B cell (primary cell): Measurements from ENCODE around the gene S100A13. TPM values are rescaled to one million over a fixed set of nuclear protein-coding genes. Genes with fewer than 3 reads are reported as not detected.

Experiments
- ATAC-seq: fragments of 200-7000 bp; cut with Tn5 transposase; one replicate; pipeline ENCODE4 v1.10.0; 2021; ENCODE audit warnings: low read depth, mild to moderate bottlenecking, moderate number of reproducible peaks, moderate library complexity
- CTCF ChIA-PET: fragments of 350-600 bp; sonication (Branson Sonifier 250); formaldehyde crosslinking; loops from one replicate; lab custom pipeline; 2021; ENCODE audit warnings: antibody characterized with exemption, inconsistent platforms; lab: Charles Lee
- POLR2A ChIA-PET: fragments of 350-600 bp; sonication (Branson Sonifier 250); formaldehyde crosslinking; loops from one replicate; lab custom pipeline; 2021; ENCODE audit warnings: antibody characterized with exemption; lab: Charles Lee
- DNase-seq: peaks from one replicate; pipeline ENCODE4 v3.0.0; 2013
- H2AFZ ChIP-seq: 2 replicates; pipeline ENCODE4 v1.6.1; 2012; ENCODE audit warnings: mild to moderate bottlenecking, low read depth, low read length; ENCODE audit not compliant: insufficient read depth, poor library complexity, severe bottlenecking
- H3K27ac ChIP-seq, 2 donors: 1 replicate in 1 of 2; 2 replicates in 1 of 2; pipeline ENCODE4 v1.5.1; 2012 to 2013; ENCODE audit warnings: low read length in 2 of 2, mild to moderate bottlenecking in 2 of 2, moderate library complexity in 1 of 2
- H3K27me3 ChIP-seq, 4 experiments: fragments of 200-600 bp in 1 of 4; sonication (generic) in 1 of 4; replicated peaks in 1 of 4; 1 replicate in 2 of 4; 2 replicates in 2 of 4; pipeline versions ENCODE4 v1.6.1 to v1.7.0; 2013 to 2016; ENCODE audit warnings: low read length in 3 of 4, mild to moderate bottlenecking in 2 of 4, mixed read lengths in 1 of 4, moderate library complexity in 1 of 4; ENCODE audit not compliant: insufficient read depth in 4 of 4, control insufficient read depth in 3 of 4; ENCODE audit errors: control extremely low read depth in 1 of 4
- H3K36me3 ChIP-seq, 2 experiments: replicated peaks in 1 of 2; 1 replicate in 1 of 2; 2 replicates in 1 of 2; pipeline versions ENCODE4 v1.6.1 to v1.7.1; 2013; ENCODE audit warnings: low read length in 1 of 2; ENCODE audit not compliant: insufficient read depth in 2 of 2, control insufficient read depth in 1 of 2; ENCODE audit errors: control extremely low read depth in 1 of 2, extremely low read depth in 1 of 2
- H3K4me1 ChIP-seq, 2 donors: fragments of 200-600 bp in 1 of 2; sonication (generic) in 1 of 2; 1 replicate in 1 of 2; 2 replicates in 1 of 2; pipeline versions ENCODE4 v1.5.1 to v1.6.1; 2013 to 2017; ENCODE audit warnings: low read length in 2 of 2; ENCODE audit not compliant: control insufficient read depth in 2 of 2, insufficient read depth in 2 of 2
- H3K4me2 ChIP-seq: replicated peaks from 2 replicates; pipeline ENCODE3; 2012; ENCODE audit warnings: mild to moderate bottlenecking, low read depth, low read length; ENCODE audit not compliant: poor library complexity, severe bottlenecking
- H3K4me3 ChIP-seq, 5 experiments: fragments of 200-600 bp in 1 of 5; sonication (generic) in 1 of 5; 1 replicate in 3 of 5; 2 replicates in 2 of 5; pipeline versions ENCODE4 v1.5.1 to v1.7.0; 2011 to 2016; ENCODE audit warnings: low read length in 4 of 5, mild to moderate bottlenecking in 4 of 5, low read depth in 2 of 5, control low read depth in 1 of 5, moderate library complexity in 1 of 5; ENCODE audit not compliant: insufficient read depth in 1 of 5; ENCODE audit errors: control extremely low read depth in 1 of 5, extremely low read depth in 1 of 5
- H3K79me2 ChIP-seq: fragments of 200-600 bp; sonication (generic); one replicate; pipeline ENCODE4 v1.6.0; 2016; ENCODE audit warnings: low read length; ENCODE audit not compliant: control insufficient read depth, insufficient read depth
- H3K9ac ChIP-seq: fragments of 200-600 bp; sonication (generic); 2 replicates; pipeline ENCODE4 v1.6.1; 2017; ENCODE audit warnings: mild to moderate bottlenecking, low read length, moderate library complexity
- H3K9me3 ChIP-seq, 3 donors: one replicate each; pipeline versions ENCODE4 v1.6.1 to v1.7.1; 2013; ENCODE audit warnings: low read length in 2 of 3; ENCODE audit not compliant: control insufficient read depth in 2 of 3, insufficient read depth in 1 of 3; ENCODE audit errors: control extremely low read depth in 1 of 3
- H4K20me1 ChIP-seq: 2 replicates; pipeline ENCODE4 v1.6.0; 2012; ENCODE audit warnings: mild to moderate bottlenecking, low read length; ENCODE audit not compliant: insufficient read depth, control insufficient read depth, poor library complexity, severe bottlenecking
- H3K27ac Mint-ChIP-seq: one replicate; pipeline ENCODE4 v1.8.0; 2021; ENCODE audit warnings: mixed read lengths
- H3K27me3 Mint-ChIP-seq: one replicate; pipeline ENCODE4 v1.8.0; 2021; ENCODE audit warnings: mixed read lengths
- H3K4me1 Mint-ChIP-seq: one replicate; pipeline ENCODE4 v1.8.0; 2021; ENCODE audit warnings: mixed read lengths
- H3K4me3 Mint-ChIP-seq: one replicate; pipeline ENCODE4 v1.8.0; 2021; ENCODE audit warnings: mixed read lengths
- H3K9me3 Mint-ChIP-seq: one replicate; pipeline ENCODE4 v1.8.0; 2022; ENCODE audit warnings: mixed read lengths; ENCODE audit not compliant: insufficient read depth
- EZH2 ChIP-seq: IDR thresholded peaks from 2 replicates; pipeline ENCODE4 v1.6.1; 2012; ENCODE audit warnings: borderline replicate concordance, low read depth, mild to moderate bottlenecking, moderate library complexity, low read length; ENCODE audit not compliant: insufficient read depth, poor library complexity, severe bottlenecking
- WGBS: methylation state at CpG from one replicate; pipeline ENCODE4 v1.1.5; 2013; ENCODE audit warnings: missing lambda C conversion rate; ENCODE audit not compliant: insufficient coverage; 5-methylcytosine and 5-hydroxymethylcytosine counted together
- intact Hi-C: fragments of 100-400 bp; cut with micrococcal nuclease; formaldehyde crosslinking; loops from one replicate; pipeline ENCODE4 v1.10.0; 2022
- polyA plus RNA-seq: library from polyadenylated mRNA; depleted of rRNA; stranded (reverse); fragments of >200 nt; gene quantifications from 2 replicates; pipeline ENCODE4 v1.2.3, GENCODE V29; 2012
- total RNA-seq, 2 donors: library from RNA; stranded (reverse); fragments of 120-200 nt in 1 of 2; gene quantifications; 1 replicate in 1 of 2; 2 replicates in 1 of 2; pipeline versions ENCODE4 v1.2.3 to v1.2.4, GENCODE V29; 2013 to 2022
- TF ChIP-seq, protein P1 (sequence below): fragments of 200-600 bp; IDR thresholded peaks from one replicate; pipeline ENCODE4 v1.8.0; 2022; ENCODE audit warnings: antibody characterized with exemption, mild to moderate bottlenecking

S100A13 gene
- total and polyA plus RNA-seq, 2 donors (not counting 1 experiment from before 2014, with no cell fraction given) = 9.8 to 17.8 TPM

GRCh38 chr1:153623101-153623500, 4.2 kb downstream of the S100A13 start:
- 76% methylated on average over 7 of the region's 7 CpGs for WGBS
- no peak for TF ChIP-seq EZH2
- TF ChIP-seq, protein P1, sequence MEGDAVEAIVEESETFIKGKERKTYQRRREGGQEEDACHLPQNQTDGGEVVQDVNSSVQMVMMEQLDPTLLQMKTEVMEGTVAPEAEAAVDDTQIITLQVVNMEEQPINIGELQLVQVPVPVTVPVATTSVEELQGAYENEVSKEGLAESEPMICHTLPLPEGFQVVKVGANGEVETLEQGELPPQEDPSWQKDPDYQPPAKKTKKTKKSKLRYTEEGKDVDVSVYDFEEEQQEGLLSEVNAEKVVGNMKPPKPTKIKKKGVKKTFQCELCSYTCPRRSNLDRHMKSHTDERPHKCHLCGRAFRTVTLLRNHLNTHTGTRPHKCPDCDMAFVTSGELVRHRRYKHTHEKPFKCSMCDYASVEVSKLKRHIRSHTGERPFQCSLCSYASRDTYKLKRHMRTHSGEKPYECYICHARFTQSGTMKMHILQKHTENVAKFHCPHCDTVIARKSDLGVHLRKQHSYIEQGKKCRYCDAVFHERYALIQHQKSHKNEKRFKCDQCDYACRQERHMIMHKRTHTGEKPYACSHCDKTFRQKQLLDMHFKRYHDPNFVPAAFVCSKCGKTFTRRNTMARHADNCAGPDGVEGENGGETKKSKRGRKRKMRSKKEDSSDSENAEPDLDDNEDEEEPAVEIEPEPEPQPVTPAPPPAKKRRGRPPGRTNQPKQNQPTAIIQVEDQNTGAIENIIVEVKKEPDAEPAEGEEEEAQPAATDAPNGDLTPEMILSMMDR = no peak
- no peak overlapping the region for H3K4me2 ChIP-seq
- no peak overlapping the region for H3K4me3 ChIP-seq
- H3K36me3 ChIP-seq = no peaks in the 10 kb centered on the region
- CTCF ChIA-PET = interaction anchor here (0.6 to 0.7 kb wide), 2 partner anchors 21 to 903 kb away, joined by 3 read pairs; no protein-coding TSS in a partner anchor
- H3K4me1 ChIP-seq = peaks cover 9 to 18% of the 10 kb centered on the region in 2 donors
- H3K9me3 ChIP-seq = no peaks in the 10 kb centered on the region
- POLR2A ChIA-PET = interaction anchor here (1.7 kb wide), 1 partner anchor 11 kb away, joined by 7 read pairs; the partner anchor contains the start of gene CHTOP
- Mint-ChIP-seq H3K27ac (no peak overlapping the region), H3K4me3 (no peak overlapping the region), H3K9me3 (no peaks in the 10 kb centered on the region), H3K4me1 (peaks cover 16% of the 10 kb centered on the region), H3K27me3 (no peaks in the 10 kb centered on the region)
- no peak overlapping the region for H3K27ac ChIP-seq
- intact Hi-C loops = no loop called here
- no peaks in the 10 kb centered on the region for H4K20me1 ChIP-seq
- ATAC-seq = no peak
- H3K9ac ChIP-seq = no peak overlapping the region
- H2AFZ ChIP-seq = no peak overlapping the region
- H3K27me3 ChIP-seq = peaks cover 0 to 4% (median 0%) of the 10 kb centered on the region in 4 experiments
- DNase-seq = no peak
- H3K79me2 ChIP-seq = no peaks in the 10 kb centered on the region

- no peak for TF ChIP-seq EZH2
- TF ChIP-seq, protein P1 = no peak
- ChIA-PET POLR2A (interaction anchor here (0.7 kb wide), 1 partner anchor 24 kb away, joined by 3 read pairs; no protein-coding TSS in a partner anchor), CTCF (no interaction called here)
- no peaks in the 10 kb centered on the region for H3K9me3 ChIP-seq
- H3K4me1 ChIP-seq = peaks cover 10% of the 10 kb centered on the region in 2 donors
- no peak for ATAC-seq
- no peaks in the 10 kb centered on the region for H4K20me1 ChIP-seq
- no peak overlapping the region for H3K27ac ChIP-seq
- no peaks in the 10 kb centered on the region for H3K27me3 Mint-ChIP-seq
- no peaks in the 10 kb centered on the region for H3K27me3 ChIP-seq
- intact Hi-C loops = no loop called here
- no peaks in the 10 kb centered on the region for H3K9me3 Mint-ChIP-seq
- H3K4me3 Mint-ChIP-seq = no peak overlapping the region
- H3K36me3 ChIP-seq = no peaks in the 10 kb centered on the region
- DNase-seq = no peak
- H3K27ac Mint-ChIP-seq = no peak overlapping the region
- H3K4me1 Mint-ChIP-seq = peaks cover 7% of the 10 kb centered on the region
- H2AFZ ChIP-seq = no peak overlapping the region
- H3K79me2 ChIP-seq = no peaks in the 10 kb centered on the region
- WGBS = 98% methylated on average over 6 of the region's 6 CpGs
- no peak overlapping the region for H3K4me2 ChIP-seq
- no peak overlapping the region for H3K9ac ChIP-seq
- no peak overlapping the region for H3K4me3 ChIP-seq
Observed at GRCh38 chr1:153619171-153619570, 8.1 kb downstream of the S100A13 start.
